Stomach (tissue), 4 donors: ENCODE data around the gene PLEKHB2.

Experiments used
- EP300 ChIP-seq: sonication (generic); formaldehyde crosslinking; IDR thresholded peaks from one replicate; pipeline ENCODE4 v1.6.1; 2017; ENCODE audit warnings: antibody characterized with exemption
- POLR2A ChIP-seq, 4 donors: fragments of 450-650 bp; IDR thresholded peaks; one replicate each; pipeline ENCODE4 v1.6.1; 2016; ENCODE audit warnings: antibody characterized with exemption in 4 of 4, control low read depth in 2 of 4, mild to moderate bottlenecking in 1 of 4, moderate library complexity in 1 of 4
- POLR2AphosphoS5 ChIP-seq, 3 donors: sonication (generic); formaldehyde crosslinking; IDR thresholded peaks; one replicate each; pipeline ENCODE4 v1.6.1; 2016; ENCODE audit warnings: antibody characterized with exemption in 3 of 3
- TF ChIP-seq, protein P1 (sequence below), 7 experiments: fragments of 450-650 bp in 4 of 7; fragments of 200-600 bp in 3 of 7; sonication (generic) in 3 of 7; IDR thresholded peaks; one replicate each; pipeline ENCODE4 v1.5.1; 2016 to 2019; ENCODE audit warnings: antibody characterized with exemption in 7 of 7, control low read depth in 2 of 7, mild to moderate bottlenecking in 1 of 7

DNA sequence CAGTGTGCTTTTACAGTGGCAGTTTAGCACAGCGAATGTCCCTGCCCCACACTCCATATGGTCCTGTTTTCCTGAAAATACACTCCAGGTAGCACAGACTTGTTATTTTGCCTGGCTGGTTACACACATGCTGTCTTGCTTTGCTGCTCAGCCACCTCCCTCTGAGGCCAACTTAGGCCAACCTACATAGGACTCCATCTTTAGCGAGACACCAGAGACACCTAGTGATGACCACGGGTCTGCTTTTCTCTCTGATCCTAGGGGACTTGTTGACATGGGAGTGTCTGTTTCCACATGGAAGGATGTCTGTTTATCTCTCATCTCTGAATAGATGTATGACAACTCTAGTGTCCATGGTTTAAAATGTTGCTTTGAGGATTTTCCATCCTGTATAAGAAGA is 43.3 kb downstream of the PLEKHB2 start:
- TF ChIP-seq, protein P1, sequence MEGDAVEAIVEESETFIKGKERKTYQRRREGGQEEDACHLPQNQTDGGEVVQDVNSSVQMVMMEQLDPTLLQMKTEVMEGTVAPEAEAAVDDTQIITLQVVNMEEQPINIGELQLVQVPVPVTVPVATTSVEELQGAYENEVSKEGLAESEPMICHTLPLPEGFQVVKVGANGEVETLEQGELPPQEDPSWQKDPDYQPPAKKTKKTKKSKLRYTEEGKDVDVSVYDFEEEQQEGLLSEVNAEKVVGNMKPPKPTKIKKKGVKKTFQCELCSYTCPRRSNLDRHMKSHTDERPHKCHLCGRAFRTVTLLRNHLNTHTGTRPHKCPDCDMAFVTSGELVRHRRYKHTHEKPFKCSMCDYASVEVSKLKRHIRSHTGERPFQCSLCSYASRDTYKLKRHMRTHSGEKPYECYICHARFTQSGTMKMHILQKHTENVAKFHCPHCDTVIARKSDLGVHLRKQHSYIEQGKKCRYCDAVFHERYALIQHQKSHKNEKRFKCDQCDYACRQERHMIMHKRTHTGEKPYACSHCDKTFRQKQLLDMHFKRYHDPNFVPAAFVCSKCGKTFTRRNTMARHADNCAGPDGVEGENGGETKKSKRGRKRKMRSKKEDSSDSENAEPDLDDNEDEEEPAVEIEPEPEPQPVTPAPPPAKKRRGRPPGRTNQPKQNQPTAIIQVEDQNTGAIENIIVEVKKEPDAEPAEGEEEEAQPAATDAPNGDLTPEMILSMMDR (IDR thresholded peaks at IDR 0.05): no peak
- TF ChIP-seq POLR2A (IDR thresholded peaks at IDR 0.05) (no peak), EP300 (no peak), POLR2AphosphoS5 (IDR thresholded peaks at IDR 0.05) (no peak)
